Measurements from ENCODE around the gene GPC5.

The GPC5 gene

GRCh38 chr13:91520952-91521351, 122.5 kb downstream of the GPC5 start:
- Mint-ChIP-seq H3K4me1 (no peaks in the 10 kb centered on the region), H3K36me3 (no peaks in the 10 kb centered on the region), H3K4me3 (no peak overlapping the region), H3K27me3 (no peaks in the 10 kb centered on the region), H3K9me3 (peaks cover 7 to 11% of the 10 kb centered on the region in 2 donors), H3K27ac (no peak overlapping the region)
- DNase-seq (no peak), ATAC-seq (replicated peaks) (no peak)

GRCh38 chr13:91523116-91523515, 124.7 kb downstream of the GPC5 start:
- H3K4me3 Mint-ChIP-seq, result no peak overlapping the region
- DNase-seq, result no peak
- no peaks in the 10 kb centered on the region for H3K36me3 Mint-ChIP-seq
- no peaks in the 10 kb centered on the region for H3K4me1 Mint-ChIP-seq
- H3K27me3 Mint-ChIP-seq, result no peaks in the 10 kb centered on the region
- peaks cover 4 to 13% of the 10 kb centered on the region in 2 donors for H3K9me3 Mint-ChIP-seq
- ATAC-seq (replicated peaks), result no peak
- no peak overlapping the region for H3K27ac Mint-ChIP-seq

GRCh38 chr13:91526543-91527033, 128.2 kb downstream of the GPC5 start:
- ATAC-seq (replicated peaks) (no peak), DNase-seq (no peak)
- H3K27ac Mint-ChIP-seq, result no peak overlapping the region
- H3K4me1 Mint-ChIP-seq, result no peaks in the 10 kb centered on the region
- H3K27me3 Mint-ChIP-seq, result no peaks in the 10 kb centered on the region
- peaks cover 10 to 12% of the 10 kb centered on the region in 2 donors for H3K9me3 Mint-ChIP-seq
- no peaks in the 10 kb centered on the region for H3K36me3 Mint-ChIP-seq
- no peak overlapping the region for H3K4me3 Mint-ChIP-seq

GRCh38 chr13:91529739-91530482, 131.5 kb downstream of the GPC5 start:
- Mint-ChIP-seq H3K36me3 (no peaks in the 10 kb centered on the region), H3K4me1 (no peaks in the 10 kb centered on the region), H3K27ac (no peak overlapping the region), H3K4me3 (no peak overlapping the region), H3K27me3 (no peaks in the 10 kb centered on the region), H3K9me3 (peaks cover 10 to 11% of the 10 kb centered on the region in 2 donors)
- ATAC-seq (replicated peaks), result no peak
- no peak for DNase-seq

- ATAC-seq (replicated peaks), result no peak
Measured at GRCh38 chr13:91531646-91532045, 133.2 kb downstream of the GPC5 start.

GRCh38 chr13:91533354-91533753, 134.9 kb downstream of the GPC5 start:
- ATAC-seq (replicated peaks) (no peak), DNase-seq (no peak)
- H3K27ac Mint-ChIP-seq, result no peak overlapping the region
- no peaks in the 10 kb centered on the region for H3K36me3 Mint-ChIP-seq
- no peak overlapping the region for H3K4me3 Mint-ChIP-seq
- no peaks in the 10 kb centered on the region for H3K4me1 Mint-ChIP-seq
- H3K9me3 Mint-ChIP-seq, result peaks cover 3 to 4% of the 10 kb centered on the region in 2 donors
- no peaks in the 10 kb centered on the region for H3K27me3 Mint-ChIP-seq

More at GRCh38 chr13:91531646-91532045, 133.2 kb downstream of the GPC5 start:
- Mint-ChIP-seq H3K27me3 (no peaks in the 10 kb centered on the region), H3K36me3 (no peaks in the 10 kb centered on the region), H3K9me3 (peaks cover 7 to 8% of the 10 kb centered on the region in 2 donors), H3K4me3 (no peak overlapping the region), H3K4me1 (no peaks in the 10 kb centered on the region), H3K27ac (no peak overlapping the region)
- DNase-seq, result no peak

- Mint-ChIP-seq H3K27ac (no peak overlapping the region), H3K4me1 (no peaks in the 10 kb centered on the region), H3K4me3 (no peak overlapping the region), H3K27me3 (no peaks in the 10 kb centered on the region), H3K36me3 (no peaks in the 10 kb centered on the region), H3K9me3 (peaks cover 0 to 2% of the 10 kb centered on the region in 2 donors)
- ATAC-seq (replicated peaks) (no peak), DNase-seq (no peak)
Measured at GRCh38 chr13:91534996-91535395, 136.6 kb downstream of the GPC5 start.

- H3K27ac Mint-ChIP-seq, result no peak overlapping the region
- H3K4me3 Mint-ChIP-seq, result no peak overlapping the region
- no peaks in the 10 kb centered on the region for H3K27me3 Mint-ChIP-seq
- no peaks in the 10 kb centered on the region for H3K36me3 Mint-ChIP-seq
- no peaks in the 10 kb centered on the region for H3K4me1 Mint-ChIP-seq
- H3K9me3 Mint-ChIP-seq, result peaks cover 0 to 2% of the 10 kb centered on the region in 2 donors
- ATAC-seq (replicated peaks) (no peak), DNase-seq (no peak)
Measured at GRCh38 chr13:91537376-91537775, 139.0 kb downstream of the GPC5 start.

GRCh38 chr13:91539286-91540157, 141.1 kb downstream of the GPC5 start:
- Mint-ChIP-seq H3K4me3 (no peak overlapping the region), H3K4me1 (no peaks in the 10 kb centered on the region), H3K36me3 (no peaks in the 10 kb centered on the region), H3K9me3 (no peaks in the 10 kb centered on the region), H3K27me3 (no peaks in the 10 kb centered on the region), H3K27ac (no peak overlapping the region)
- DNase-seq (no peak), ATAC-seq (replicated peaks) (no peak)

- ATAC-seq (replicated peaks) (no peak), DNase-seq (no peak)
- H3K4me1 Mint-ChIP-seq, result no peaks in the 10 kb centered on the region
- H3K27me3 Mint-ChIP-seq, result no peaks in the 10 kb centered on the region
- no peak overlapping the region for H3K4me3 Mint-ChIP-seq
- no peak overlapping the region for H3K27ac Mint-ChIP-seq
- no peaks in the 10 kb centered on the region for H3K9me3 Mint-ChIP-seq
- no peaks in the 10 kb centered on the region for H3K36me3 Mint-ChIP-seq
Measured at GRCh38 chr13:91540158-91540736, 141.8 kb downstream of the GPC5 start.

- no peaks in the 10 kb centered on the region for H3K4me1 Mint-ChIP-seq
- H3K27me3 Mint-ChIP-seq, result no peaks in the 10 kb centered on the region
- no peak overlapping the region for H3K27ac Mint-ChIP-seq
- no peak overlapping the region for H3K4me3 Mint-ChIP-seq
- DNase-seq, result no peak
- H3K9me3 Mint-ChIP-seq, result peaks cover 8 to 10% of the 10 kb centered on the region in 2 donors
- H3K36me3 Mint-ChIP-seq, result no peaks in the 10 kb centered on the region
- ATAC-seq (replicated peaks), result no peak
Measured at GRCh38 chr13:91544723-91545122, 146.3 kb downstream of the GPC5 start.

- Mint-ChIP-seq H3K27me3 (no peaks in the 10 kb centered on the region), H3K4me3 (no peak overlapping the region), H3K36me3 (no peaks in the 10 kb centered on the region), H3K9me3 (peaks cover 8 to 19% of the 10 kb centered on the region in 2 donors), H3K4me1 (no peaks in the 10 kb centered on the region), H3K27ac (no peak overlapping the region)
- DNase-seq, result no peak
- no peak for ATAC-seq (replicated peaks)
Measured at GRCh38 chr13:91546900-91547299, 148.5 kb downstream of the GPC5 start.

- no peaks in the 10 kb centered on the region for H3K27me3 Mint-ChIP-seq
- H3K9me3 Mint-ChIP-seq, result peaks cover 11 to 24% of the 10 kb centered on the region in 2 donors
- H3K36me3 Mint-ChIP-seq, result no peaks in the 10 kb centered on the region
- DNase-seq (no peak), ATAC-seq (replicated peaks) (no peak)
- no peak overlapping the region for H3K4me3 Mint-ChIP-seq
- no peaks in the 10 kb centered on the region for H3K4me1 Mint-ChIP-seq
- no peak overlapping the region for H3K27ac Mint-ChIP-seq
Measured at GRCh38 chr13:91553584-91553983, 155.2 kb downstream of the GPC5 start.

GRCh38 chr13:91554101-91554500, 155.7 kb downstream of the GPC5 start:
- no peak for ATAC-seq (replicated peaks)
- peaks cover 8 to 21% of the 10 kb centered on the region in 2 donors for H3K9me3 Mint-ChIP-seq
- H3K27ac Mint-ChIP-seq, result no peak overlapping the region
- H3K4me1 Mint-ChIP-seq, result no peaks in the 10 kb centered on the region
- DNase-seq, result no peak
- no peak overlapping the region for H3K4me3 Mint-ChIP-seq
- no peaks in the 10 kb centered on the region for H3K27me3 Mint-ChIP-seq
- H3K36me3 Mint-ChIP-seq, result no peaks in the 10 kb centered on the region
